ENCODE measurements around the gene BABAM2. TPM values are rescaled to one million over a fixed set of nuclear protein-coding genes. Genes with fewer than 3 reads are reported as not detected.

The BABAM2 gene
- total RNA-seq, 1 experiment from 2014 or later = 27.1 TPM

DNA sequence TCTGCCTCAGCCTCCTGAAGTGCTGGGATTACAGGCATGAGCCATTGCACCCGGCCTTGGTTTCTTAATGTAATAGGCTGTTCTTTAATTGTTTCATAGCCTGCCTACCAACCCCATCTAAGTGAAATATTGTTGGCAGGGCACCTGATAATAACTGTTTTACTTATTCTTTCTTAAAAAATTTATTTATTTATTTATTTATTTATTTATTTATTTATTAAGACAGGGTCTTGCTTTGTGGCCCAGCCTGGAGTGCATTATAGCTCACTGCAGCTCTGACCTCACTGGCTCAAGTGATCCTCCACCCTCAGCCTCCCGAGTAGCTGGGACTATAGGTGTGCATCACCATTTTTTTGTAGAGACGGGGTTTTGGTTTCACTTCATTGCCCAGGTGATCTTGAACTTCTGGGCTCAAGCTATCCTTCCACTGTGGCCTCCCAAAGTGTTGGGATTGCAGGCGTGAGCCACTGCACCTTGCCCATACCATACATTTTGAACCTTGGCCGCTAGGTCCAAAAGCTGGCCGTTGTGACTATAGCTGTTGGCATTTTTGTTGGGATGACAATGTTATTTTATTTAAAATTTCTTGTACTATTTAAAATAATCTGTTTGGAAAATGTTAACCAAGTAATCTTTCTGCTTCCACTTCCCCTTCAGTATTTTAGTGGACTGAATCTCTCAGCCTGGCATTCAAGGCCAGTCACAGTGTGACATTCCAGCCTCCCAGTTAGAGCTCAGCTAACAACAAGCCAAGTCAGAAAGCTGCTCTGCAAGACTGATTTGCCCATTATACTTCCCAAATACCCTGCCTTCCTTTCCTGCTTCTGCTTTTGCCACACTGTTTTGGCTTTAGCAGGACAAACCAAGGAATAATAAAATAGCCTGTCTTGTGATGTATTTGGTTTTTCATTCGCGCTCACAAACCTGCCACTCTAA, 52.4 kb downstream of the BABAM2 start:
- Histone ChIP-seq H4K5ac (ENCODE audit: insufficient read length, low read depth, low read length) (no peak overlapping the region), H2BK20ac (ENCODE audit: low read depth, low read length, poor library complexity, severe bottlenecking) (no peak overlapping the region), H3K27me3 (ENCODE audit: insufficient read depth, low read length) (no peaks in the 10 kb centered on the region; the same call in 1 of the 2 replicates), H4K20me1 (ENCODE audit: control insufficient read depth, insufficient read depth, insufficient read length) (no peaks in the 10 kb centered on the region), H3K23me2 (ENCODE audit: insufficient read length, low read depth, low read length, poor library complexity, severe bottlenecking) (no peaks in the 10 kb centered on the region), H2BK12ac (ENCODE audit: insufficient read length, low read depth, low read length) (no peak overlapping the region), H2AFZ (ENCODE audit: low read length) (no peak overlapping the region), H3K18ac (ENCODE audit: insufficient read length, low read depth, low read length) (no peak overlapping the region), H4K91ac (ENCODE audit: insufficient read length, low read depth, low read length) (no peak overlapping the region), H3K4ac (ENCODE audit: low read depth, low read length) (no peak overlapping the region), H2BK120ac (ENCODE audit: low read depth, low read length, poor library complexity, severe bottlenecking) (no peak overlapping the region), H3K14ac (ENCODE audit: insufficient read depth, low read length) (no peak overlapping the region), H4K8ac (replicated peaks; ENCODE audit: insufficient read length, low read depth, low read length) (no peak overlapping the region), H3K9ac (ENCODE audit: extremely low read depth, insufficient read length, low read length) (no peak overlapping the region), H2BK15ac (ENCODE audit: low read depth, low read length) (no peak overlapping the region), H2AK5ac (ENCODE audit: insufficient read length, low read length) (no peak overlapping the region), H3K23ac (ENCODE audit: insufficient read length, low read depth, low read length) (no peak overlapping the region), H2BK5ac (ENCODE audit: insufficient read length, low read length) (no peak overlapping the region), H3K27ac (ENCODE audit: insufficient read length, low read depth, low read length) (no peak overlapping the region), H3T11ph (ENCODE audit: low read length) (no peak overlapping the region), H3K4me1 (ENCODE audit: insufficient read depth, low read length) (no peaks in the 10 kb centered on the region), H3K4me2 (ENCODE audit: insufficient read depth, insufficient read length, low read length) (no peak overlapping the region), H3K9me3 (ENCODE audit: control insufficient read depth, low read depth, low read length) (no peaks in the 10 kb centered on the region), H3K79me2 (ENCODE audit: insufficient read depth, low read length) (no peaks in the 10 kb centered on the region), H3K56ac (ENCODE audit: insufficient read length, low read depth, low read length) (no peak overlapping the region), H3K79me1 (ENCODE audit: insufficient read depth, low read depth, low read length, poor library complexity, severe bottlenecking) (no peaks in the 10 kb centered on the region)
- Mint-ChIP-seq H3K4me3 (no peak overlapping the region), H3K4me1 (peaks cover 12 to 16% of the 10 kb centered on the region in 2 experiments), H3K36me3 (ENCODE audit: insufficient read depth in 1 of 3, low read depth in 3 of 3) (no peaks in the 10 kb centered on the region), H3K27me3 (ENCODE audit: low read depth) (peaks cover 5% of the 10 kb centered on the region; the same call in 1 of the 2 replicates), H3K9me3 (no peaks in the 10 kb centered on the region), H3K27ac (0 out of 7 replicates have a peak overlapping the region, but pooled peaks of 1 of the 3 experiments have one; percentile 24)
- DNase-seq = no peak
- no CpG with 5 or more reads among the region's 8 CpGs for WGBS (ENCODE audit: extremely low coverage, insufficient read length, low lambda C conversion rate)
- TF ChIP-seq, protein P1, sequence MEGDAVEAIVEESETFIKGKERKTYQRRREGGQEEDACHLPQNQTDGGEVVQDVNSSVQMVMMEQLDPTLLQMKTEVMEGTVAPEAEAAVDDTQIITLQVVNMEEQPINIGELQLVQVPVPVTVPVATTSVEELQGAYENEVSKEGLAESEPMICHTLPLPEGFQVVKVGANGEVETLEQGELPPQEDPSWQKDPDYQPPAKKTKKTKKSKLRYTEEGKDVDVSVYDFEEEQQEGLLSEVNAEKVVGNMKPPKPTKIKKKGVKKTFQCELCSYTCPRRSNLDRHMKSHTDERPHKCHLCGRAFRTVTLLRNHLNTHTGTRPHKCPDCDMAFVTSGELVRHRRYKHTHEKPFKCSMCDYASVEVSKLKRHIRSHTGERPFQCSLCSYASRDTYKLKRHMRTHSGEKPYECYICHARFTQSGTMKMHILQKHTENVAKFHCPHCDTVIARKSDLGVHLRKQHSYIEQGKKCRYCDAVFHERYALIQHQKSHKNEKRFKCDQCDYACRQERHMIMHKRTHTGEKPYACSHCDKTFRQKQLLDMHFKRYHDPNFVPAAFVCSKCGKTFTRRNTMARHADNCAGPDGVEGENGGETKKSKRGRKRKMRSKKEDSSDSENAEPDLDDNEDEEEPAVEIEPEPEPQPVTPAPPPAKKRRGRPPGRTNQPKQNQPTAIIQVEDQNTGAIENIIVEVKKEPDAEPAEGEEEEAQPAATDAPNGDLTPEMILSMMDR (conservative IDR thresholded peaks at IDR 0.05) = no peak

Data from H9 (cell line).